ENCODE measurements around the gene FER1L5. TPM values are rescaled to one million over a fixed set of nuclear protein-coding genes. Genes with fewer than 3 reads are reported as not detected.

The FER1L5 gene
- total RNA-seq, 4 donors from 2014 or later: not detected

- in situ Hi-C loops (cut with MboI; ENCODE audit: low sequenced_read_pairs in 4 of 4): loop anchor here in 1 of 4 donors (10.0 kb wide), 1 partner anchor 117 kb away; the partner anchor contains the start of gene KANSL3
- ATAC-seq (no peak), DNase-seq (no peak)
- Histone ChIP-seq H3K4me3 (no peak overlapping the region), H3K27ac (no peak overlapping the region), H3K36me3 (no peaks in the 10 kb centered on the region), H3K27me3 (no peaks in the 10 kb centered on the region), H3K9me3 (no peaks in the 10 kb centered on the region), H3K4me1 (no peaks in the 10 kb centered on the region)
- TF ChIP-seq POLR2A (IDR thresholded peaks at IDR 0.05) (no peak), CTCF (IDR thresholded peaks at IDR 0.05 in 4 of 5, conservative IDR thresholded peaks at IDR 0.05 in 1 of 5) (no peak)
- intact Hi-C loops (cut with DNase I; ENCODE audit: low total_unique reads): no loop called here
Measured at GRCh38 chr2:96751800-96752199, 109.2 kb downstream of the FER1L5 start.

- no peaks in the 10 kb centered on the region for H3K36me3 ChIP-seq
- no peaks in the 10 kb centered on the region for H3K4me1 ChIP-seq
- H3K27me3 ChIP-seq: no peaks in the 10 kb centered on the region
- TF ChIP-seq CTCF (IDR thresholded peaks at IDR 0.05 in 4 of 5, conservative IDR thresholded peaks at IDR 0.05 in 1 of 5) (no peak), POLR2A (IDR thresholded peaks at IDR 0.05) (no peak)
- no peak overlapping the region for H3K4me3 ChIP-seq
- no peak overlapping the region for H3K27ac ChIP-seq
- intact Hi-C loops (cut with DNase I; ENCODE audit: low total_unique reads): no loop called here
- no peaks in the 10 kb centered on the region for H3K9me3 ChIP-seq
- ATAC-seq (no peak), DNase-seq (no peak)
- in situ Hi-C loops (cut with MboI; ENCODE audit: low sequenced_read_pairs in 4 of 4): loop anchor here in 1 of 4 donors (10.0 kb wide), 1 partner anchor 119 kb away; the partner anchor contains the start of gene KANSL3
Measured at GRCh38 chr2:96753661-96754282, 111.2 kb downstream of the FER1L5 start.

GRCh38 chr2:96754317-96754716 lies 111.8 kb downstream of the FER1L5 start:
- in situ Hi-C loops (cut with MboI; ENCODE audit: low sequenced_read_pairs in 4 of 4): loop anchor here in 1 of 4 donors (10.0 kb wide), 1 partner anchor 120 kb away; the partner anchor contains the start of gene KANSL3
- no peaks in the 10 kb centered on the region for H3K27me3 ChIP-seq
- no peak overlapping the region for H3K4me3 ChIP-seq
- ATAC-seq: no peak
- no peak for TF ChIP-seq POLR2A (IDR thresholded peaks at IDR 0.05)
- no peak for TF ChIP-seq CTCF (IDR thresholded peaks at IDR 0.05 in 4 of 5, conservative IDR thresholded peaks at IDR 0.05 in 1 of 5)
- H3K9me3 ChIP-seq: no peaks in the 10 kb centered on the region
- no peak for DNase-seq
- H3K36me3 ChIP-seq: no peaks in the 10 kb centered on the region
- H3K4me1 ChIP-seq: no peaks in the 10 kb centered on the region
- H3K27ac ChIP-seq: no peak overlapping the region
- intact Hi-C loops (cut with DNase I; ENCODE audit: low total_unique reads): no loop called here

Other genes starting within 250 kb of the FER1L5 start
- gene NEURL3, start 137.4 kb upstream of the FER1L5 start, total RNA-seq: not detected
- 100 to 1,000 TPM in 1 of 4 donors, 10 to 100 TPM in 1, 1 to 10 TPM in 2; 6.7 to 126 (median 30.5) TPM for gene ARID5A, start 106.0 kb upstream of the FER1L5 start, total RNA-seq
- 10 to 100 TPM; 49.4 to 76.9 (median 60.4) TPM for gene KANSL3, start 4.5 kb upstream of the FER1L5 start, total RNA-seq
- 10 to 100 TPM in 3 of 4 donors, 1 to 10 TPM in 1; 8.8 to 17.3 (median 16.4) TPM for gene LMAN2L, start 97.3 kb downstream of the FER1L5 start, total RNA-seq
- 10 to 100 TPM in 2 of 4 donors, 1 to 10 TPM in 2; 5.4 to 20.1 (median 9.1) TPM for gene CNNM4, start 118.1 kb downstream of the FER1L5 start, total RNA-seq
- gene CNNM3, start 173.5 kb downstream of the FER1L5 start, total RNA-seq: 1 to 10 TPM; 3.3 to 9.8 (median 8.6) TPM
- gene ANKRD23, start 201.3 kb downstream of the FER1L5 start, total RNA-seq: 1,000 to 10,000 TPM in 2 of 4 donors, 100 to 1,000 TPM in 2; 642 to 1,565 (median 923) TPM
- 10 to 100 TPM; 25.8 to 50.6 (median 43.8) TPM for gene ANKRD39, start 215.3 kb downstream of the FER1L5 start, total RNA-seq
- 1 to 10 TPM; 3.2 to 8.6 (median 6.5) TPM for gene SEMA4C, start 227.3 kb downstream of the FER1L5 start, total RNA-seq